GM23248 (cell line): ENCODE data around the gene ZNF292.

ENCODE experiments used
- EZH2 ChIP-seq: fragments of 200-600 bp; sonication (generic); IDR thresholded peaks from 2 replicates; pipeline ENCODE4 v1.6.1; 2018; ENCODE audit warnings: antibody characterized with exemption, mild to moderate bottlenecking; ENCODE audit not compliant: insufficient read depth, poor library complexity, severe bottlenecking
- EZH2phosphoT487 ChIP-seq: fragments of 200-600 bp; sonication (generic); IDR thresholded peaks from 2 replicates; pipeline ENCODE4 v1.6.1; 2018; ENCODE audit warnings: antibody characterized with exemption, moderate library complexity, mild to moderate bottlenecking, low read depth; ENCODE audit not compliant: insufficient read depth

DNA sequence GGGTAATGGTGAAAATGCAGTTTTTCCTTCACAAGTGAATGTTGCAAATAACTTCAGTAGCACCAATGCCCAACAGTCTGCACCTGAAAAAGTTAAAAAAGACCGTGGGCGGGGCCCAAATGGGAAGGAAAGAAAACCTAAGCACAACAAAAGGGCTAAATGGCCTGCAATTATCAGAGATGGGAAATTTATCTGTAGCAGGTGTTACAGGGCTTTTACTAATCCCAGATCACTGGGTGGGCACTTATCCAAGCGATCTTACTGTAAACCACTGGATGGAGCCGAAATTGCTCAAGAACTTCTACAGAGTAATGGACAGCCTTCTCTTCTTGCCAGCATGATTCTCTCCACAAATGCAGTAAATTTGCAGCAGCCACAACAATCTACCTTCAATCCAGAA, 102.2 kb downstream of the ZNF292 start:
- no peak for TF ChIP-seq EZH2
- TF ChIP-seq EZH2phosphoT487, result no peak
